Lung (tissue), 12 donors: ENCODE measurements around the gene ZNF136. TPM values are rescaled to one million over a fixed set of nuclear protein-coding genes. Genes with fewer than 3 reads are reported as not detected.
A peak's percentile ranks its signal among the peaks of the same experiment; 100 is the strongest.

Source experiments
- ATAC-seq: fragments of 200-7000 bp; cut with Tn5 transposase; one replicate; pipeline ENCODE4 v1.9.1; 2020; ENCODE audit warnings: moderate number of reproducible peaks; ENCODE audit not compliant: insufficient read depth, low FRiP score
- DNase-seq, 3 donors: peaks; one replicate each; pipeline ENCODE4 v3.0.0-alpha.2; 2013 to 2017
- H3K27ac ChIP-seq, 2 donors: one replicate each; pipeline ENCODE4 v1.5.1; 2013; ENCODE audit warnings: mild to moderate bottlenecking in 2 of 2, moderate library complexity in 2 of 2, control low read depth in 1 of 2, inconsistent platforms in 1 of 2, low read depth in 1 of 2, low read length in 1 of 2
- H3K27me3 ChIP-seq, 3 donors: one replicate each; pipeline ENCODE4 v1.5.1; 2013; ENCODE audit warnings: low read length in 2 of 3; ENCODE audit not compliant: control insufficient read depth in 3 of 3, insufficient read depth in 3 of 3
- H3K36me3 ChIP-seq, 4 donors: one replicate each; pipeline ENCODE4 v1.5.1; 2013; ENCODE audit warnings: low read length in 4 of 4, mild to moderate bottlenecking in 1 of 4, moderate library complexity in 1 of 4; ENCODE audit not compliant: control insufficient read depth in 4 of 4, insufficient read depth in 4 of 4
- H3K4me1 ChIP-seq, 5 donors: one replicate each; pipeline ENCODE4 v1.5.1; 2013; ENCODE audit warnings: low read length in 5 of 5, mild to moderate bottlenecking in 2 of 5, moderate library complexity in 1 of 5; ENCODE audit not compliant: control insufficient read depth in 5 of 5, insufficient read depth in 5 of 5
- H3K4me3 ChIP-seq: one replicate; pipeline ENCODE4 v1.5.1; 2013; ENCODE audit warnings: mild to moderate bottlenecking, control low read depth, moderate library complexity
- H3K9ac ChIP-seq, 2 donors: one replicate each; pipeline ENCODE4 v1.5.1; 2013; ENCODE audit warnings: low read length in 2 of 2, control low read depth in 1 of 2; ENCODE audit not compliant: insufficient read depth in 1 of 2
- H3K9me3 ChIP-seq, 4 donors: one replicate each; pipeline ENCODE4 v1.5.1; 2013; ENCODE audit warnings: low read length in 3 of 4, mild to moderate bottlenecking in 1 of 4, moderate library complexity in 1 of 4; ENCODE audit not compliant: control insufficient read depth in 4 of 4, insufficient read depth in 3 of 4
- WGBS, 2 donors: extraction: QIAGEN DNeasy Blood & Tissue Kit; methylation state at CpG; one replicate each; pipeline ENCODE4 v1.1.7; 2013; 5-methylcytosine and 5-hydroxymethylcytosine counted together
- polyA plus RNA-seq, 2 donors: library from polyadenylated mRNA; stranded (reverse); fragments of 200-250 nt; gene quantifications; one replicate each; pipeline ENCODE4 v1.2.1, GENCODE V29; 2013
- total RNA-seq, 2 donors: library from RNA; depleted of rRNA in 1 of 2; stranded (reverse); fragments of >200 nt in 1 of 2; gene quantifications; one replicate each; pipeline ENCODE4 v1.2.1, GENCODE V29; 2014 to 2021
- TF ChIP-seq, protein P1 (sequence below): IDR thresholded peaks from 2 replicates; pipeline ENCODE4 v1.5.1; 2012; ENCODE audit warnings: mild to moderate bottlenecking; ENCODE audit errors: control extremely low read depth, extremely low read depth
- donor health status: control.
- donor health status: control.
- donor health status: Bipolar disorder and iron deficiency.
- donor health status: healthy.
- donor health status: DM: yes; HTN: yes; CAD: no.

Gene ZNF136
- total and polyA plus RNA-seq, 4 donors: 4.1 to 24.3 (median 5.9) TPM

DNA sequence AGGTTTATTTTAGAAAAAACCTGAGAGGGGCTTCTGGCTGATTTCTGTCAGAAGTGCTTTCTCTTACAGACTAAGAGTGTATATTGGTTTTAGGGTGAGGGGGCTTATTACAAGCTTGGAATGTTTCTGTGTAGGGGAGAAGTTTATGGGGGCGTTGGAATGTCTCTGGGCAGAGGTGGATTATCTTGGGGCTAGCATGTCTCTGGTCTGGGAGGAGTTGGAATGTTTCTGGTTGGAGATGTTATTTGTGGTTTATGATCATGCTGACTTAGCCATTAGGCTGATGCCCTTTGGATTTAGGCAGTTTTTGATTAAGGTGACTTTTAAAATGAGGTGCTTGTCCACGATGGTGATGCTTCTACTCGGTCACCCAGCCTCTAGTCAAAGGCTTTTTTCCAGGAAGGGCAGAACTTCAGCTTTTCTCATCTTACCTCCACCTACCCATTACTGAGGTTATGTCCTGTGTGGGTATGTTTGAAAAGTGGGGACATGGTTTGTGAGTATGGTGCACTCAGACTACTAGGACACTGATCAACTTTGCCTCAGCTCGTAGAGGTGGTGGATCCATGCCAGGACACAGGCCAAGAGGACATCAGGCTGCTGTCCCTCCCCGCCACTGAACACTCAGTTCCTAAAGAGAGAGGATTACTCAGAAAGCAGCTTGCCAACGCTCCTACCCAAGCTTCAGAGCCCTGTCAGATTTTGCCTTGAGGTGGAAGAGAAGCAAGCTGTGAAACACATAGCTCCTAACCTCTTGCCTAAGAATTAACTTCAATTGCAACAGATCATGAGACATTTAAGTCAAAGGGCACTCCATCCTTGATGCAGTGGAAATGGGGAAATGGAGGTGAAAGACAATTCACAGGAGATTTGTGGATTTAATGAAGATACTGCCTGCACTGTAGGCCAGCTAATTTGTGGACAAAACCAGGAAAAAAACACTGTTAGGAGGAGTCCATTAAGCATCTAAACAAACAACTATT is 68.1 kb downstream of the ZNF136 start:
- 94 to 95% methylated on average over 6 of the region's 6 CpGs for WGBS, 2 donors
- Histone ChIP-seq H3K27me3 (no peaks in the 10 kb centered on the region), H3K9ac (no peak overlapping the region), H3K4me3 (peak overlapping the region; percentile 16), H3K4me1 (peaks cover 0 to 8% (median 0%) of the 10 kb centered on the region in 5 donors), H3K9me3 (peaks cover 0 to 11% (median 3%) of the 10 kb centered on the region in 4 donors), H3K36me3 (peaks cover 3 to 14% (median 9%) of the 10 kb centered on the region in 4 donors), H3K27ac (peak overlapping the region in 1 of 2 donors; percentile 35)
- ATAC-seq: no peak
- TF ChIP-seq, protein P1, sequence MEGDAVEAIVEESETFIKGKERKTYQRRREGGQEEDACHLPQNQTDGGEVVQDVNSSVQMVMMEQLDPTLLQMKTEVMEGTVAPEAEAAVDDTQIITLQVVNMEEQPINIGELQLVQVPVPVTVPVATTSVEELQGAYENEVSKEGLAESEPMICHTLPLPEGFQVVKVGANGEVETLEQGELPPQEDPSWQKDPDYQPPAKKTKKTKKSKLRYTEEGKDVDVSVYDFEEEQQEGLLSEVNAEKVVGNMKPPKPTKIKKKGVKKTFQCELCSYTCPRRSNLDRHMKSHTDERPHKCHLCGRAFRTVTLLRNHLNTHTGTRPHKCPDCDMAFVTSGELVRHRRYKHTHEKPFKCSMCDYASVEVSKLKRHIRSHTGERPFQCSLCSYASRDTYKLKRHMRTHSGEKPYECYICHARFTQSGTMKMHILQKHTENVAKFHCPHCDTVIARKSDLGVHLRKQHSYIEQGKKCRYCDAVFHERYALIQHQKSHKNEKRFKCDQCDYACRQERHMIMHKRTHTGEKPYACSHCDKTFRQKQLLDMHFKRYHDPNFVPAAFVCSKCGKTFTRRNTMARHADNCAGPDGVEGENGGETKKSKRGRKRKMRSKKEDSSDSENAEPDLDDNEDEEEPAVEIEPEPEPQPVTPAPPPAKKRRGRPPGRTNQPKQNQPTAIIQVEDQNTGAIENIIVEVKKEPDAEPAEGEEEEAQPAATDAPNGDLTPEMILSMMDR: no peak
- no peak for DNase-seq

DNA sequence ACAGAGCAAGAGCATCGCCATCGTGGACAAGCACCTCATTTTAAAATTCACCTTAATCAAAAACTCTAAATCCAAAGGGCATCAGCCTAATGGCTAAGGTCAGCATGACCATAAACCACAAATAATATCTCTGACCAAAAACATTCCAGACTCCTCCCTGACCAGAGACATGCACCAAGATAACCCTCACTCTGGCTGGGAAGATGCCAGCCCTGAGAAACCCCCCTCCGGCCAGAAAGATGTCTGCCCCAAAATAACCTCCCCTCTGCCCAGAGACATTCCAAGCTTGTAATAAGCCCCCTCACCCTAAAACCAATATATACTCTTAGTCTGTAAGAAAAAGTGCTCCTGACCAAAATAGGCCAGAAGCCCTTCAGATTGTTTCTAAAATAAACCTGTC is 70.1 kb downstream of the ZNF136 start:
- Histone ChIP-seq H3K4me1 (peaks cover 0 to 8% (median 0%) of the 10 kb centered on the region in 5 donors), H3K36me3 (peaks cover 3 to 21% (median 9%) of the 10 kb centered on the region in 4 donors), H3K9ac (no peak overlapping the region), H3K27me3 (no peaks in the 10 kb centered on the region), H3K9me3 (peaks cover 0 to 15% (median 3%) of the 10 kb centered on the region in 4 donors), H3K4me3 (no peak overlapping the region), H3K27ac (no peak overlapping the region)
- TF ChIP-seq, protein P1: no peak
- no peak for DNase-seq
- ATAC-seq: no peak
- whole genome bisulfite sequencing, 2 donors: 84 to 85% methylated on average over 3 of the region's 3 CpGs

- no peak overlapping the region for H3K9ac ChIP-seq
- peaks cover 0 to 10% (median 8%) of the 10 kb centered on the region in 4 donors for H3K36me3 ChIP-seq
- no peak overlapping the region for H3K4me3 ChIP-seq
- DNase-seq: no peak
- peaks cover 0 to 5% (median 0%) of the 10 kb centered on the region in 4 donors for H3K9me3 ChIP-seq
- ATAC-seq: no peak
- peaks cover 0 to 6% (median 0%) of the 10 kb centered on the region in 5 donors for H3K4me1 ChIP-seq
- no peak overlapping the region for H3K27ac ChIP-seq
- TF ChIP-seq, protein P1: no peak
- WGBS, 2 donors: 94 to 97% methylated on average over 37 of the region's 37 CpGs
- no peaks in the 10 kb centered on the region for H3K27me3 ChIP-seq
Measured at GRCh38 chr19:12237143-12237839, 74.4 kb downstream of the ZNF136 start.

Other genes starting within 250 kb of the ZNF136 start
- 10 to 100 TPM; 10.8 to 24.7 TPM for gene ZNF700, start 238.0 kb upstream of the ZNF136 start, total RNA-seq
- 10 to 100 TPM in 1 of 2 donors, 1 to 10 TPM in 1; 6.2 to 14.2 TPM for gene ZNF700, start 238.0 kb upstream of the ZNF136 start, polyA plus RNA-seq
- 1 to 10 TPM; 3.3 to 7.2 TPM for gene ZNF763, start 198.1 kb upstream of the ZNF136 start, total RNA-seq
- gene ZNF763, start 198.1 kb upstream of the ZNF136 start, polyA plus RNA-seq: 1 to 10 TPM; 3.2 to 6.2 TPM
- gene ZNF433, start 127.4 kb upstream of the ZNF136 start, total RNA-seq: 10 to 100 TPM in 1 of 2 donors, 1 to 10 TPM in 1; 5.8 to 26.5 TPM
- 1 to 10 TPM; 4.4 to 5.1 TPM for gene ZNF433, start 127.4 kb upstream of the ZNF136 start, polyA plus RNA-seq
- under 1 TPM; 0.23 to 0.28 TPM for gene ZNF878, start 110.1 kb upstream of the ZNF136 start, total RNA-seq
- under 1 TPM; 0.22 to 0.33 TPM for gene ZNF878, start 110.1 kb upstream of the ZNF136 start, polyA plus RNA-seq
- gene ZNF844, start 98.4 kb upstream of the ZNF136 start, total RNA-seq: 10 to 100 TPM; 10.6 to 25.5 TPM
- 1 to 10 TPM; 3.0 to 3.9 TPM for gene ZNF844, start 98.4 kb upstream of the ZNF136 start, polyA plus RNA-seq
- 10 to 100 TPM in 1 of 2 donors, 1 to 10 TPM in 1; 6.0 to 15.0 TPM for gene ZNF20, start 22.7 kb upstream of the ZNF136 start, total RNA-seq
- gene ZNF20, start 22.7 kb upstream of the ZNF136 start, polyA plus RNA-seq: 1 to 10 TPM; 2.2 to 3.5 TPM
- gene ZNF625, start 6.4 kb upstream of the ZNF136 start, total RNA-seq: 10 to 100 TPM in 1 of 2 donors, 1 to 10 TPM in 1; 5.4 to 17.6 TPM
- 1 to 10 TPM; 1.0 to 3.1 TPM for gene ZNF625, start 6.4 kb upstream of the ZNF136 start, polyA plus RNA-seq
- 10 to 100 TPM; 15.5 to 29.3 TPM for gene ZNF44, start 131.8 kb downstream of the ZNF136 start, total RNA-seq
- 1 to 10 TPM; 7.1 to 8.0 TPM for gene ZNF44, start 131.8 kb downstream of the ZNF136 start, polyA plus RNA-seq
- gene ZNF563, start 170.5 kb downstream of the ZNF136 start, total RNA-seq: 1 to 10 TPM; 3.2 to 4.9 TPM
- 1 to 10 TPM; 1.6 to 1.9 TPM for gene ZNF563, start 170.5 kb downstream of the ZNF136 start, polyA plus RNA-seq
- gene ZNF442, start 202.6 kb downstream of the ZNF136 start, total RNA-seq: 1 to 10 TPM; 4.7 to 7.2 TPM
- gene ZNF442, start 202.6 kb downstream of the ZNF136 start, polyA plus RNA-seq: 1 to 10 TPM; 1.1 to 1.9 TPM
- gene ZNF799, start 238.2 kb downstream of the ZNF136 start, total RNA-seq: 1 to 10 TPM; 5.4 to 9.8 TPM
- gene ZNF799, start 238.2 kb downstream of the ZNF136 start, polyA plus RNA-seq: 1 to 10 TPM; 3.6 to 6.2 TPM